Measurements from ENCODE around the gene FNDC3A. TPM values are rescaled to one million over a fixed set of nuclear protein-coding genes. Genes with fewer than 3 reads are reported as not detected.

FNDC3A gene, protein sequence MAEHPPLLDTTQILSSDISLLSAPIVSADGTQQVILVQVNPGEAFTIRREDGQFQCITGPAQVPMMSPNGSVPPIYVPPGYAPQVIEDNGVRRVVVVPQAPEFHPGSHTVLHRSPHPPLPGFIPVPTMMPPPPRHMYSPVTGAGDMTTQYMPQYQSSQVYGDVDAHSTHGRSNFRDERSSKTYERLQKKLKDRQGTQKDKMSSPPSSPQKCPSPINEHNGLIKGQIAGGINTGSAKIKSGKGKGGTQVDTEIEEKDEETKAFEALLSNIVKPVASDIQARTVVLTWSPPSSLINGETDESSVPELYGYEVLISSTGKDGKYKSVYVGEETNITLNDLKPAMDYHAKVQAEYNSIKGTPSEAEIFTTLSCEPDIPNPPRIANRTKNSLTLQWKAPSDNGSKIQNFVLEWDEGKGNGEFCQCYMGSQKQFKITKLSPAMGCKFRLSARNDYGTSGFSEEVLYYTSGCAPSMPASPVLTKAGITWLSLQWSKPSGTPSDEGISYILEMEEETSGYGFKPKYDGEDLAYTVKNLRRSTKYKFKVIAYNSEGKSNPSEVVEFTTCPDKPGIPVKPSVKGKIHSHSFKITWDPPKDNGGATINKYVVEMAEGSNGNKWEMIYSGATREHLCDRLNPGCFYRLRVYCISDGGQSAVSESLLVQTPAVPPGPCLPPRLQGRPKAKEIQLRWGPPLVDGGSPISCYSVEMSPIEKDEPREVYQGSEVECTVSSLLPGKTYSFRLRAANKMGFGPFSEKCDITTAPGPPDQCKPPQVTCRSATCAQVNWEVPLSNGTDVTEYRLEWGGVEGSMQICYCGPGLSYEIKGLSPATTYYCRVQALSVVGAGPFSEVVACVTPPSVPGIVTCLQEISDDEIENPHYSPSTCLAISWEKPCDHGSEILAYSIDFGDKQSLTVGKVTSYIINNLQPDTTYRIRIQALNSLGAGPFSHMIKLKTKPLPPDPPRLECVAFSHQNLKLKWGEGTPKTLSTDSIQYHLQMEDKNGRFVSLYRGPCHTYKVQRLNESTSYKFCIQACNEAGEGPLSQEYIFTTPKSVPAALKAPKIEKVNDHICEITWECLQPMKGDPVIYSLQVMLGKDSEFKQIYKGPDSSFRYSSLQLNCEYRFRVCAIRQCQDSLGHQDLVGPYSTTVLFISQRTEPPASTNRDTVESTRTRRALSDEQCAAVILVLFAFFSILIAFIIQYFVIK
- 100 to 1,000 TPM in 3 of 4 donors, 10 to 100 TPM in 1; 90.3 to 125 (median 111) TPM for total RNA-seq

DNA sequence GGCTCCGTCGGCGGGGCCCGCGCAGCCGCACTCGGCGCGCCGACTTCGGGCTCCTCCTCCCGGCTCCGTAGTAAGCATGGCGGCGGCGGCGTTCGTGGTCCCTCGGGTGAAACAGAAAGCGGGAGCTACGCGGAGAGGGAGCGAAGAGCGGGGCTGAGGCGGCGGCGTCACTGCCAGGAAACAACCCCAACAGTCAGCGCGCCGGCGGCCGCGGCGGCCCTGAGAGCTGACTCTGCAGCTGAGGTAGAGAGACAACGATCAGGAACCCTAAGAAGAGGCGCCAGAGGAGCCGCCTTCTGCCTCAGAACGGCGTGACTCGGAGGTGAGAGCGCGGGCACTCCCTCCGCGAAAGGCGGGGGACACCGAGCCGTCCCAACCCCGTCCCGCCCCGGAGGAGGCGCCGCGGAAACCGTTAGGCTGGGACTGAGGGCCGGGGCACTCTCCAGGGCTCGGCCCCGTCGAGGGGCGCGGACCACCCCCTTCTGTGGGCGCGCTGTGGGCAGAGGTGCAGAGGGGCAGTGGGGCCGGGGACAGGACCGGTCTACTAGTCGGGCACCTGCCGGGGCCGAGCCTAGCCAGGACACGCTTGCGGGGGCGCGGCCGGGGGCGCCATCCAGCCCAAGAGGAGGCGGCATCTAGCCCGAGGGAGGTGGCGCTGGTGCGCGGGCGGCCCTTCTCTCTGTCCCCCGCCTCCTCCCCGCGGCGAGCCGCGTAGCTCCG lies at the start of gene FNDC3A:
Gene FNDC3A (plus strand): TSS at position 57 of the 720 bp plus-strand sequence. CDS start 30,279 bp downstream, outside the sequence.
- peak; percentile 25 to 86 for TF ChIP-seq POLR2A (IDR thresholded peaks at IDR 0.05)
- TF ChIP-seq, protein P1, sequence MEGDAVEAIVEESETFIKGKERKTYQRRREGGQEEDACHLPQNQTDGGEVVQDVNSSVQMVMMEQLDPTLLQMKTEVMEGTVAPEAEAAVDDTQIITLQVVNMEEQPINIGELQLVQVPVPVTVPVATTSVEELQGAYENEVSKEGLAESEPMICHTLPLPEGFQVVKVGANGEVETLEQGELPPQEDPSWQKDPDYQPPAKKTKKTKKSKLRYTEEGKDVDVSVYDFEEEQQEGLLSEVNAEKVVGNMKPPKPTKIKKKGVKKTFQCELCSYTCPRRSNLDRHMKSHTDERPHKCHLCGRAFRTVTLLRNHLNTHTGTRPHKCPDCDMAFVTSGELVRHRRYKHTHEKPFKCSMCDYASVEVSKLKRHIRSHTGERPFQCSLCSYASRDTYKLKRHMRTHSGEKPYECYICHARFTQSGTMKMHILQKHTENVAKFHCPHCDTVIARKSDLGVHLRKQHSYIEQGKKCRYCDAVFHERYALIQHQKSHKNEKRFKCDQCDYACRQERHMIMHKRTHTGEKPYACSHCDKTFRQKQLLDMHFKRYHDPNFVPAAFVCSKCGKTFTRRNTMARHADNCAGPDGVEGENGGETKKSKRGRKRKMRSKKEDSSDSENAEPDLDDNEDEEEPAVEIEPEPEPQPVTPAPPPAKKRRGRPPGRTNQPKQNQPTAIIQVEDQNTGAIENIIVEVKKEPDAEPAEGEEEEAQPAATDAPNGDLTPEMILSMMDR (IDR thresholded peaks at IDR 0.05), result peak in 1 of 6 experiments; percentile 4
- H3K27ac ChIP-seq, result peak within 1 kb of the TSS; percentile 97 to 99 (median 97)
- no peaks in the 10 kb centered on the region for H3K36me3 ChIP-seq
- intact Hi-C loops (cut with DNase I), result loop anchor here (5.0 kb wide), 1 partner anchor 306 kb away; no protein-coding TSS in a partner anchor
- H3K4me1 ChIP-seq, result peaks cover 12 to 20% of the 10 kb centered on the region in 2 donors
- H3K9me3 ChIP-seq, result no peaks in the 10 kb centered on the region
- H3K27me3 ChIP-seq, result no peaks in the 10 kb centered on the region
- H3K4me3 ChIP-seq (replicated peaks in 1 of 3), result peak within 1 kb of the TSS; percentile 43 to 77 (median 76)
- peak; percentile 85 for DNase-seq
- 0% methylated on average over 31 of the region's 86 CpGs; no CpG with 5 or more reads in 1 of the 2 donors for WGBS, 2 donors

DNA sequence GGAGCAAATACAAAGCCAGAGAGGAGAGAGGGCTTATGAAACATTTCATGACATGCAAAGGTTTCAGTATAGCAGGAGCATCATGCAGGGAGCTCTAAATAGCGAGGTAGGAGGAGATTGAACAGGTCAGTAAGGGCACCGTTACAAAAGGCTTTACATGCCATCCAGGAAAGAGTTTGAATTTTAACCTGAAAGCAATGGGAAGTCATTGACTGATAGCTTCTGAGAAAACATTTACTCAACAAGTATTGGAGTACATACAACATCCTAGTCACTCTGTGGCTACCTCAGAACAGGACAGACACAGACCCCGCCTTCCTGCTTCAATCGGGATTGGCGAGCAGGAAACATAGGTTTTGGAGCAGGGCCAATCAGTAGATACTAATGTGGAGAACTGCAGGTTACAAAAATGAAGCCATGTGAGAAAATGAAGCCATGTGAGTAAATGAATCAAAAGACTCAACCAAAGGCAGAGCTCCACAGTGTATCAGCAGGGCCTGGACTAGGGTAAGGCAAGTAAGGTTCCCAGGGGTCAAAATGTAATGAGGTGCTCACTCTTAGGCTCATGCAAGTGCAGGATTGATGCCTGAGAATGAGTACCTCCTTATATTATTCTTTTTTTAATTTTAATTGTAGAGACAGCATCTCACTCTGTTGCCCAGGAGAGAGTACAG lies 46.8 kb upstream of the FNDC3A start:
- WGBS, 2 donors, result 76 to 88% methylated on average over 5 of the region's 5 CpGs
- intact Hi-C loops (cut with DNase I), result no loop called here
- Histone ChIP-seq H3K4me3 (replicated peaks in 1 of 3) (no peak overlapping the region), H3K27me3 (no peaks in the 10 kb centered on the region), H3K27ac (no peak overlapping the region), H3K36me3 (no peaks in the 10 kb centered on the region), H3K9me3 (no peaks in the 10 kb centered on the region), H3K4me1 (no peaks in the 10 kb centered on the region)
- TF ChIP-seq, protein P1 (IDR thresholded peaks at IDR 0.05), result no peak
- TF ChIP-seq POLR2A (IDR thresholded peaks at IDR 0.05), result no peak
- no peak for DNase-seq

DNA sequence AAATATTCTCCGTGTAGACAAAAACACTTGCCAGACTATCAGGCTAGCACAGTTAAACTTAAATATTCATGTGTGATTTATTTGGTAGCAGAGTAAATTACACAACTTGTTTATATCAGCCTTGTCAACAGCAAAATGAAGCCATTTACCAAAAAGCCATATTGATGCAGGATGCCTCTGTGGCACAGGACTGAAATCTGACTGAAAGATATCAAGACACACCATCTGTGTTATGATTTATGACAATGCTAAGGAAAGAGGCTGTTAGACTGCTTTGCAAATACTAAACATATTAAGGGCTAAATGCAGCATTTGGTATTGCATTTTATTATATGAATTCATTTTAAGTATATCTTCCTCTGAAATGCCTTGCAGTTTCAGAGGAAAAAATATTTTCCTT lies 44.8 kb upstream of the FNDC3A start:
- Histone ChIP-seq H3K9me3 (no peaks in the 10 kb centered on the region), H3K4me1 (no peaks in the 10 kb centered on the region), H3K27me3 (no peaks in the 10 kb centered on the region), H3K4me3 (replicated peaks in 1 of 3) (no peak overlapping the region), H3K36me3 (no peaks in the 10 kb centered on the region), H3K27ac (no peak overlapping the region)
- intact Hi-C loops (cut with DNase I), result no loop called here
- TF ChIP-seq, protein P1 (IDR thresholded peaks at IDR 0.05), result no peak
- TF ChIP-seq POLR2A (IDR thresholded peaks at IDR 0.05), result no peak
- WGBS, 2 donors, result 23 to 30% methylated on average over 1 of the region's 1 CpG
- DNase-seq, result no peak

DNA sequence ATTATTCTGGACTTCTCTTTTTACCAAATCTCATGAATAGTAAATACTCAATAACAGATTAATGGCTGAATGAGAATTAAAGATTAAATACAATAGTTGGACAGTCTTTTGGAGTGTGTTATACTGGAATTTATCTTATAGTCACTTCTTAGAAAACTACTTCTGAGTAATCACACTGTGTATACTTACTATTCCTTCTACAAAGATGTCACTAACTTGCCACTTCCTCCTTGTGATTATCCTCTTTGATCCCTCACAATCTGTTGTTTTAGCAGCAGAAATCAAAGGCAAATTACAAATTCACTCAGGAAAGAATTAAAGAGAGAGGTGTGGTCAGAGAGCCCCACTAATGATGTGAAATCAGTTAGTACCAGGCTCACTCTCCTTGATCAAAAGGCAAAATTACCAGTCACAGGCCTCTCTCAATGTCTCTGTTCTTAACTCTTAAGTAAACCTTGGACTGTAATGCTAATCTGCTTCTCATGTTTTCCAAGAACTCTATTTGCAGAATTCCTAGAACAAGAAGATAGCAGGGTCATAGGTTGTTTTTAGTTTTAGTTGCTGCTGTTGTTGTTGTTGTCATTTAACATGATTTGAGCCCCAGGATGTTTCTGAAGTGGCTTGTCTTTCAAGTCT lies 37.3 kb upstream of the FNDC3A start:
- Histone ChIP-seq H3K36me3 (no peaks in the 10 kb centered on the region), H3K4me3 (replicated peaks in 1 of 3) (no peak overlapping the region), H3K9me3 (no peaks in the 10 kb centered on the region), H3K4me1 (no peaks in the 10 kb centered on the region), H3K27ac (no peak overlapping the region), H3K27me3 (no peaks in the 10 kb centered on the region)
- TF ChIP-seq, protein P1 (IDR thresholded peaks at IDR 0.05), result no peak
- no peak for DNase-seq
- intact Hi-C loops (cut with DNase I), result no loop called here

Data from thyroid gland (tissue), 4 donors.